Immature natural killer cell (primary cell): ENCODE data around the gene CDR2L. TPM values are rescaled to one million over a fixed set of nuclear protein-coding genes. Genes with fewer than 3 reads are reported as not detected.
"Not testable (repeated sequence)": the region's sequence is repeated elsewhere in the genome, so short reads cannot be mapped to it uniquely, and the experiment has no call there.

Source experiments
- DNase-seq, 3 donors: peaks; one replicate each; pipeline ENCODE4 v3.0.0; 2022; ENCODE audit warnings: mixed read lengths in 1 of 3
- H3K27ac Mint-ChIP-seq, 6 donors: one replicate each; pipeline ENCODE4 v1.8.0; 2020; ENCODE audit warnings: mixed read lengths in 6 of 6, mild to moderate bottlenecking in 5 of 6, inconsistent platforms in 4 of 6, moderate library complexity in 3 of 6
- H3K27me3 Mint-ChIP-seq, 3 donors: one replicate each; pipeline ENCODE4 v1.8.0; 2020 to 2021; ENCODE audit warnings: low read depth in 3 of 3, mild to moderate bottlenecking in 3 of 3, mixed read lengths in 3 of 3, moderate library complexity in 3 of 3, inconsistent platforms in 1 of 3
- H3K36me3 Mint-ChIP-seq, 3 donors: one replicate each; pipeline ENCODE4 v1.8.0; 2020; ENCODE audit warnings: mixed read lengths in 3 of 3, inconsistent platforms in 2 of 3, mild to moderate bottlenecking in 2 of 3
- H3K4me1 Mint-ChIP-seq, 2 donors: one replicate each; pipeline ENCODE4 v1.8.0; 2020; ENCODE audit warnings: inconsistent platforms in 2 of 2, mild to moderate bottlenecking in 2 of 2, mixed read lengths in 2 of 2, moderate library complexity in 1 of 2
- H3K4me3 Mint-ChIP-seq, 5 donors: one replicate each; pipeline ENCODE4 v1.8.0; 2020; ENCODE audit warnings: mild to moderate bottlenecking in 5 of 5, mixed read lengths in 5 of 5, inconsistent platforms in 3 of 5, moderate library complexity in 3 of 5
- H3K9me3 Mint-ChIP-seq, 6 donors: one replicate each; pipeline ENCODE4 v1.8.0; 2020; ENCODE audit warnings: mild to moderate bottlenecking in 6 of 6, mixed read lengths in 6 of 6, inconsistent platforms in 4 of 6, moderate library complexity in 3 of 6
- polyA plus RNA-seq, 3 donors: library from polyadenylated mRNA; unstranded; fragments of 300-500 nt; fragmentation: Illumina TruSeq; gene quantifications; one replicate each; pipeline ENCODE4 v1.2.3, GENCODE V29; 2021

The CDR2L gene
- polyA plus RNA-seq, 3 donors from 2014 or later: not detected

- Mint-ChIP-seq H3K27ac (peak overlapping the region; percentile 89 to 95 (median 93)), H3K4me3 (peak overlapping the region; percentile 91 to 96 (median 93)), H3K4me1 (peaks cover 26 to 35% of the 10 kb centered on the region in 2 donors), H3K36me3 (peaks cover 4 to 12% (median 8%) of the 10 kb centered on the region in 3 donors), H3K27me3 (no peaks in the 10 kb centered on the region), H3K9me3 (no peaks in the 10 kb centered on the region)
- DNase-seq: no peak
Observed at GRCh38 chr17:75013092-75013559, 25.7 kb downstream of the CDR2L start.

GRCh38 chr17:75019146-75019545 lies 31.7 kb downstream of the CDR2L start:
- Mint-ChIP-seq H3K27me3 (peaks cover 0 to 2% (median 0%) of the 10 kb centered on the region in 3 donors), H3K36me3 (peaks cover 21 to 40% (median 23%) of the 10 kb centered on the region in 3 donors), H3K4me1 (peaks cover 10 to 17% of the 10 kb centered on the region in 2 donors), H3K27ac (no peak overlapping the region), H3K9me3 (no peaks in the 10 kb centered on the region), H3K4me3 (no peak overlapping the region)
- no peak for DNase-seq

- Mint-ChIP-seq H3K36me3 (peaks cover 21 to 38% (median 23%) of the 10 kb centered on the region in 3 donors), H3K9me3 (no peaks in the 10 kb centered on the region), H3K4me1 (peaks cover 11 to 15% of the 10 kb centered on the region in 2 donors), H3K27me3 (peaks cover 0 to 2% (median 0%) of the 10 kb centered on the region in 3 donors), H3K27ac (no peak overlapping the region), H3K4me3 (no peak overlapping the region)
- DNase-seq: no peak
Observed at GRCh38 chr17:75019710-75020109, 32.3 kb downstream of the CDR2L start.

GRCh38 chr17:75020331-75021110 lies 33.1 kb downstream of the CDR2L start:
- no peaks in the 10 kb centered on the region for H3K9me3 Mint-ChIP-seq
- peaks cover 14 to 15% of the 10 kb centered on the region in 2 donors for H3K4me1 Mint-ChIP-seq
- no peak overlapping the region for H3K4me3 Mint-ChIP-seq
- no peak overlapping the region for H3K27ac Mint-ChIP-seq
- peaks cover 20 to 33% (median 21%) of the 10 kb centered on the region in 3 donors for H3K36me3 Mint-ChIP-seq
- H3K27me3 Mint-ChIP-seq: peaks cover 0 to 5% (median 0%) of the 10 kb centered on the region in 3 donors
- no peak for DNase-seq

GRCh38 chr17:75024686-75025397 lies 37.4 kb downstream of the CDR2L start:
- Mint-ChIP-seq H3K27ac (peak overlapping the region; percentile 3 to 83 (median 52)), H3K36me3 (peaks cover 14 to 25% (median 18%) of the 10 kb centered on the region in 3 donors), H3K9me3 (peaks cover 0 to 1% (median 0%) of the 10 kb centered on the region in 6 donors), H3K4me3 (peak overlapping the region; percentile 45 to 84 (median 73)), H3K4me1 (peaks cover 11 to 16% of the 10 kb centered on the region in 2 donors), H3K27me3 (peaks cover 0 to 5% (median 0%) of the 10 kb centered on the region in 3 donors)
- DNase-seq: peak; percentile 36 to 43 (median 42)

GRCh38 chr17:75025398-75025734 lies 37.9 kb downstream of the CDR2L start:
- H3K4me3 Mint-ChIP-seq: peak overlapping the region; percentile 45 to 84 (median 73)
- H3K9me3 Mint-ChIP-seq, H3K27me3 Mint-ChIP-seq: not testable (repeated sequence)
- peak in 2 of 3 donors; percentile 12 to 32 for DNase-seq
- H3K27ac Mint-ChIP-seq: peak overlapping the region; percentile 3 to 83 (median 52)
- peaks cover 13 to 23% (median 23%) of the 10 kb centered on the region in 3 donors for H3K36me3 Mint-ChIP-seq
- peaks cover 11 to 16% of the 10 kb centered on the region in 2 donors for H3K4me1 Mint-ChIP-seq

- Mint-ChIP-seq H3K36me3 (peaks cover 9 to 20% (median 13%) of the 10 kb centered on the region in 3 donors), H3K4me1 (peaks cover 11 to 19% of the 10 kb centered on the region in 2 donors)
- DNase-seq, H3K9me3 Mint-ChIP-seq, H3K4me3 Mint-ChIP-seq, H3K27ac Mint-ChIP-seq, H3K27me3 Mint-ChIP-seq: not testable (repeated sequence)
Observed at GRCh38 chr17:75026650-75027049, 39.2 kb downstream of the CDR2L start.

GRCh38 chr17:75030161-75030560 lies 42.7 kb downstream of the CDR2L start:
- peaks cover 0 to 8% (median 0%) of the 10 kb centered on the region in 6 donors for H3K9me3 Mint-ChIP-seq
- H3K36me3 Mint-ChIP-seq: peaks cover 0 to 8% (median 0%) of the 10 kb centered on the region in 3 donors
- DNase-seq: no peak
- H3K27me3 Mint-ChIP-seq: peaks cover 20 to 29% (median 24%) of the 10 kb centered on the region in 3 donors
- peaks cover 38 to 39% of the 10 kb centered on the region in 2 donors for H3K4me1 Mint-ChIP-seq
- no peak overlapping the region for H3K27ac Mint-ChIP-seq
- H3K4me3 Mint-ChIP-seq: no peak overlapping the region

GRCh38 chr17:75031972-75032719 lies 44.7 kb downstream of the CDR2L start:
- Mint-ChIP-seq H3K4me3 (peak overlapping the region; percentile 62 to 95 (median 81)), H3K36me3 (peaks cover 0 to 8% (median 0%) of the 10 kb centered on the region in 3 donors), H3K9me3 (peaks cover 0 to 8% (median 0%) of the 10 kb centered on the region in 6 donors), H3K27me3 (peaks cover 25 to 38% (median 36%) of the 10 kb centered on the region in 3 donors), H3K27ac (peak overlapping the region; percentile 41 to 79 (median 78)), H3K4me1 (peaks cover 37 to 47% of the 10 kb centered on the region in 2 donors)
- DNase-seq: peak; percentile 43 to 52 (median 45)

GRCh38 chr17:75032720-75033280 lies 45.4 kb downstream of the CDR2L start:
- peaks cover 0 to 8% (median 0%) of the 10 kb centered on the region in 6 donors for H3K9me3 Mint-ChIP-seq
- peak in 1 of 3 donors; percentile 10 for DNase-seq
- peaks cover 25 to 38% (median 36%) of the 10 kb centered on the region in 3 donors for H3K27me3 Mint-ChIP-seq
- peak overlapping the region in 5 of 6 donors; percentile 77 to 86 (median 78) for H3K27ac Mint-ChIP-seq
- H3K36me3 Mint-ChIP-seq: peaks cover 0 to 8% (median 0%) of the 10 kb centered on the region in 3 donors
- H3K4me1 Mint-ChIP-seq: peaks cover 37 to 47% of the 10 kb centered on the region in 2 donors
- H3K4me3 Mint-ChIP-seq: peak overlapping the region; percentile 90 to 99 (median 92)

GRCh38 chr17:75033346-75034235 lies 46.2 kb downstream of the CDR2L start:
- DNase-seq: peak; percentile 82 to 86 (median 84)
- peaks cover 0 to 8% (median 0%) of the 10 kb centered on the region in 6 donors for H3K9me3 Mint-ChIP-seq
- peaks cover 37 to 47% of the 10 kb centered on the region in 2 donors for H3K4me1 Mint-ChIP-seq
- peak overlapping the region; percentile 90 to 99 (median 92) for H3K4me3 Mint-ChIP-seq
- peak overlapping the region; percentile 52 to 92 (median 82) for H3K27ac Mint-ChIP-seq
- H3K27me3 Mint-ChIP-seq: peaks cover 25 to 38% (median 36%) of the 10 kb centered on the region in 3 donors
- H3K36me3 Mint-ChIP-seq: peaks cover 0 to 9% (median 4%) of the 10 kb centered on the region in 3 donors
